HG02610 (cell line): ENCODE measurements around the gene PDE11A.

ENCODE experiments used
- ATAC-seq: cut with Tn5 transposase; IDR thresholded peaks from one replicate; pipeline ENCODE4 v1.9.1; 2021; ENCODE audit warnings: mild to moderate bottlenecking, moderate library complexity; ENCODE audit not compliant: unreplicated experiment

The PDE11A gene

GRCh38 chr2:177604271-177605065 lies 468.1 kb downstream of the PDE11A start:
- no peak for ATAC-seq

DNA sequence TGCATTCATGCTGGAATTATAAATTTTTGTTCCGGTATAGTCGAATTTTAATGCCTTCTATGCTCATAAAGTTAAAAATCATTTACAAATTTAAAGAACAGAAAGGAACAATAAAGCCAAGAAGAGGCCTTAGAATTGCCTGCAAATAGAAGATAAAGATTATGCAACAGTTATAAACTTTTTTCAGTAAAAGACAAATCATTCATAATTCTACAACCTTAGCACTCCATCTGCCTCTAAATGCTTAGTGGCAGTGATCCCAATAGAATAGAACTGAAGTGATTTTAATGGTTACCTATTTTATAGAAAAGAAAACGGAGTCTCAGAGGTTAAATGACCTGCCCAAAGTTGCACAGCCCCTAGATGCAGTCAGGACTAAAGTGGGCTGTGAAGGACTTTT lies 468.8 kb downstream of the PDE11A start:
- ATAC-seq: no peak

GRCh38 chr2:177603181-177603580 lies 469.4 kb downstream of the PDE11A start:
- no peak for ATAC-seq

DNA sequence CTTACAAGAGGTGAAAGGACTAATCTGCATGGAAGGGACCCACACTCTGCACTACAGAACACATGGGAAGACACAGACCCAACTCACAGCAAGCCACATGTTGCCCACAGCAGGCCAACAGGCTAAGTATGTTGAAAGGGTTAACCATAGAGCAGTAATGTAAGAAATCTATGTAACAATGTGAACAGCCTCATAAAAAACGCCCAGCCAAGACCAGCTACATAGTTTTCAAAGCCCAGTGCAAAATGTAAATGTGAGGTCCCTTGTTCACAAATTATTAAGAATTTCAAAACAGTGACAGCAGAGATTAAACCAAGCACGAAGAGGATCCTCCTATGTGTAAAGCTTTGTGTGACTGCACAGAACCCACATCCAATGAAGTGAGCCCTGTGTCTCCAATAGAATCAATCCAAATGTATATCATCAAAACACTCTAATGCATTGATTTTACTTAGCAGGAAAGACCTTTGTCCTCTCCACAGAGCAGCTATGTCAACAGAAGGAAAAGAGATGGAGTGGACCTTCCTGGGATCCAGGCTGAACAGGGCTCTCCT lies 469.9 kb downstream of the PDE11A start:
- no peak for ATAC-seq

DNA sequence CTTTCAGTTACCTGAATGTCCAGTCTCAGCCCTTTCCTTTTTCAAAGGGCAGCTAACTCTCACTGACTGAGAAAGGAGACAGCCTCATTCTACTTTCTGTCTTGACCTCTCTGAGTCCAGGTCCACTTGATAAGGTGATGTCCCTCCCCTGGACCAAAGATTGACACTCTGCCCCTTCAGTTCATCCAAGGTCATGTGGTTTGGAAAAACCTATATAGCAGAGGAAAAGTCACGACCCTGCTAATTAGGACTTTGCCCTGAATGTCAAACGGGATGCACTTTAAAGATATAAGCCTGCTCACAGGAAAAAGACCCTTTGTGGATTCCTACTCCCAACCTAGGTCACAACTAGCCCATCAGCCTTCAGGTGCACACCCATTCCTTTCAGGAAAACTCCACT lies 471.7 kb downstream of the PDE11A start:
- no peak for ATAC-seq

DNA sequence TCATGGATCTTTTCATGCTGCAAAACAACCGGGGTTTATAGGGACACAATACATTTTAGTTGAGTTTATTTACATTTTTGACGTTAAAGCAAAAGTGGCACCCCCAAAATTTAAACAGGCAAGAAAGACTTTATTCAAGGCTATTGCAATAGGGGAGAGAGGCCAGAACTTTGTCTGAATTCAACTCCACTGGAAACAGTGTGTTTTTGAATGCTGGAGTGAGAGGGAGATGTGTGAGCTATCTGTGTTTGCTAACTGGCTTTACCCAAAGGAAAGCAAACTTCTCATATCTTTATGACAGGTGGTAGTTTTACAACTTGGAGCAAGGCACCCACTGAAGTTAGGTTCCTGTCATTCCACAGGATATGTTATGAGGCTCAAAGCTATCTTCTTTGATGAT lies 472.6 kb downstream of the PDE11A start:
- ATAC-seq: no peak

- ATAC-seq: no peak
These were observed 473.4 kb downstream of the PDE11A start for GRCh38 chr2:177599139-177599688.

DNA sequence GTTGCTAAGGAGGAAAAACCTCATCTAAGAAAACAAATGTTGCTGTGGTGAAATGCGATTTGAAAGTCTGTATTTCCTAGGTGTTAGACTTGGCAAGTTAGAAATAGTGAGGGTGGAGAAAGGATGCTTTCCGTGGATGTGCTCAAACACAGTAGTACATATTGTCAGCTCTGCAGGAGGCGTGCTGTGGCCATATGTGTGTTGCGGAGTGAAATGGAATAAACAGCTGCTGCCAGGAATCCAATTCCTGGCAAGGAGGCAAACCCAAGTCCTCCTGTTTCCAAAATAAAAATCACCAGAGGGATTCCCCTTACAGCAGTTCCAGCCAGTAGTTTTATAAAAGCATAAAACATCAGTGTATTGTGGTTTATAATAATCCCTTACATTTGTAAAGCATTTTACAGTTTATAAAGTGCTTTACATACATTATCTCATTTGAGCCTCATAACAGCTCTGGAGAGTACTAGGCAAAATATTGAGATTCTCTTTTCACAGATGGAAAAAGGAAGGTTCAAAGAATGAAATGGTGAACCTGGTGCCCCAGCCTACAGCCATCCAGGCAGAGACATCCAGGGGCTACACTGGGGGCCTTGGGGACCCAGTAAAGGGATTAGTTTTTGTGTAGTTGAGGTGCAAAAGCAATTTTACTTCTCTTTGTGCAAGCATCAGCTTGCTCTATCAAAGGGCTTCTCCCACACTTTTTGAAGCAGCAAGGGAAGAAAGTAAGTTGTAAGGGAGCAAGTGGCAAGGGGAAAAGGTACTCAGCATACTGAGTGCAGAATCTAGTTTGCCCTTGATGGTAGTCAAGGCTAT lies 474.0 kb downstream of the PDE11A start:
- no peak for ATAC-seq

DNA sequence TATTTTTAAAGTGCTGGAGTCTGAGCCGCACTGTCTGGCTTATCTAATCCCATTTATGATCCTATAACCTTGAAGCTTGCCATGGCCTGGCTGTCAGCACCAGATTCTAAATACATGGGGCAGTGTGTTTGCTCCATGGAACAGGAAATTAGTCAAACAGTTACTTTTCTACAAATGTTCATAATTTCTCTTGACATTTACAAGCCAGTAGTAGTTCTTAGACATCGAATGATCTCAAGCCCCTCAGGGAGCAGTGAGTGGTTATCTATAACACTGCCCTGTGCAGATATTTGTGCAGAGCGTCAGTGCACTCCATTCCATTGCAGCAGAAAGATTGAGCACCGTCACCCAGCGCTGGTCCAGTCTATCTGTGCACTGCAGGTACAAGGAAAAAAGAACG lies 474.8 kb downstream of the PDE11A start:
- ATAC-seq: no peak

GRCh38 chr2:177596866-177597265 lies 475.7 kb downstream of the PDE11A start:
- ATAC-seq: no peak

DNA sequence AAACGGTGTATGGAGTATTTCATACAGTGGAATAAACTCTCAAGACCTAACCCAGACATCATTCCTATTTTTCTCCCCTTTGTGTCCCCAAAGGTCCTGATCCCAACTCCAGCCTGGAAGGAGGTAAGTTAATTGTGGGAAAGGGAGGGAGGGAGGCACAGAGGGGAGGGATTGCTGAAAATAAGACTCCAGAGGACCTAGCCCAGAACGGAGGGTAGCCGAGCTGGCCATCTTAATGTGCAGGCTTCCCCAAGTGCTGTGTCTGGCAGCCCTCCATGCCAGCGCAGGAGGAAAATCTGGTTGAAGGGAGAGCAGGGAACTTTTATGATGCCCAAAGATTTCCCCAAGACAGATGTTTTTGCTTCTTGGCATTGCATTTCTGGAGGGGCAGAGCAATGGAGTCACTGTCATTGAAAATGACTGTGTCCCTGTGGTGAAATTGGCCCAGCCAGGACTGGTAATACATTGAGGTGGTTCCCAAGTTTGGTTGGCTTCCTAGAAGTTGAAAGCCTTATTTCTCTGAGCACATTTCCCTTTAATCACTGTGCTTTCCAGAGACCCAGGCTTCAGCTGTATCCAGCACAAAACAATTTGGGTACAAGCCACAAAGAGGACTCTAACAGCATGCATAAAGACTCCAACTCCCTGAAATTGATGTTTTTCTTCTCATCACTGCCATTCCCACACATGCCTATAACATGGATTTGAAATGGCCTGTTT lies 477.3 kb downstream of the PDE11A start:
- no peak for ATAC-seq

- no peak for ATAC-seq
These were observed 479.2 kb downstream of the PDE11A start for GRCh38 chr2:177593402-177593801.

DNA sequence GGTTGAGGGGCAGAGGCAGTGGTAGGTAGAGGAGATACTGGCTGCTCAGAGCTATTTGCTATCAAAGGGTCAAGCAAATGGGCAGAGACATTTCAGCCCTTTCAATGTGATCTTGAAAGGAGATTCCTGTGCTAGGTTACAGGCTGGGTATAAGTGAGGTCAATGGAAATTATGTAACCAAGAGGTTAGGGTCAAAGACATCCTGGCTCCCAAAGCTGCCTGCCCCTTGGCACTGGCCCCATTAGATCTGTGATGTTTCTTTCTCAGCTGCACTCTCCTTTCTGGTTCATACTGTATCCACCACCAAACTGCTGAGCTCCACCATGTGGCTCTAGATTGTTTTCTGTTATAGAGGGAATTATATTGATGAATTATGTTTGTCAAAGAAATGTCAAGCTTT lies 479.6 kb downstream of the PDE11A start:
- no peak for ATAC-seq

GRCh38 chr2:177592397-177592796 lies 480.2 kb downstream of the PDE11A start:
- no peak for ATAC-seq

DNA sequence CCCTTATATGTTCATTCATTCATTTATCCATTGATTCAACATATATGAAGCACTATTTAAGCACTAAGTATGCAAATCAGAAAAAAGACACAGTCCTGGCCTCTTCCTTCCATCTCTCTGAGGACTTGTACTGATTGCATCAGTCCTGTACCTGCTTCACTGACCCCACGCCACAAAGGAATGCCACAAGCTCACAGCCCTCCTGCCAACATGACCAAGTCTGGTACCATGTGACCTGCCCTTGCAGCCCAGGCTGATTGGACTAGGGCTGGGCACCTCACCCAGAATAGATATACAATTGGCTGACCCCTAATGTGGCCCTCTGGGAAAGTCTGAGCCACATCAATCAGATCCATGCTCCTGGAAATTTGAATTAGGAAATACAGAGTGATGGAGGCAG lies 483.4 kb downstream of the PDE11A start:
- ATAC-seq: no peak

DNA sequence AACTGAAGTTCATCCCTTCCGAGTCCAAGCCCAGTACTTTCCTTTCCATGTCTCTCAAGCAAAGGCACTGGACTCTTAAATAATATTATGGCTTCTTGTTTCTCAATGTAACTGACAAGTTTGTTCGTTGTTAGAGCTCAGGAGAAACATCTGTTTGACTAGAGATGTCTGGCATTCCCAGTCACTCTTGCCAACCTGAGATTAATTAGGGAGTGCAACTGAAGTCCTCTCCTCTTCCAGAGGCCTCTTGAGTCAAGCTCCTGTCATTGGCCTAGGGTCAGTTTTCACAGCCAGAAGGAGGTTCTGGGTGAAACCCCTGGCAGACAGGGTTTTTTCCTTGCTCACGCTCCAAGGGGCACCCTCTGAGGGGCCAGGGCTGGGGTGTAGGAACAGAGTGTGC lies 483.9 kb downstream of the PDE11A start:
- ATAC-seq: no peak

- no peak for ATAC-seq
These were observed 485.2 kb downstream of the PDE11A start for GRCh38 chr2:177587371-177587770.

GRCh38 chr2:177586154-177586553 lies 486.4 kb downstream of the PDE11A start:
- no peak for ATAC-seq

DNA sequence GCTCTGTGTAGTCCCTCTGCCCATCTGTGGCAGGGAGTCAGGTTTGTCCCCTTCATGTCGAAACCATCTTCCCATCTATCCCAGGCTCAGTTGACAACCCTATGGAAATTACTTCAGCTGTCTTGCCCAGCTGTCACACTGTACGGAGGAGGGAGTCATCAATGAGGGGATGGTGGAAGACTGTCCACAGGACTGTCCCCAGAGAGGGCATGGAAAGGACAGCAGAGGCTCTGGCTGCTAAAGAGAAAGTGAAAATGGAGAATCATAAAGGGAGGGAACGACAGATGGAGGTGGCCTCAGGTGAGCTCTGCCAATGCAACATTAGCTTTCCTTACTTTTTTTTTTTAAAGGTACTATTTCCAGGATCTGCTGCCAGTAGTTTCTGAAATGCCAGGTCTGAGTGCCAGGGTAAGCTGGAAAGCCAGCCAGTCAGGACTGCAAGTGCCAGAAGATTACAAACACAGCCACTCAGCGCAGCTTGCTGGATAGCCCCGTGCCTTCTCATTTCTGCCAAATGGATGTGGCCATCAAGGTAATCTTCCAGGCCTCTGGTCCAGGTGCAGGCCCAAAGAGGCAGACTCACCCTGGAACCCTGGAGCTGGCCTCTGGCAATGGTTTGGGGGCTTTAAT lies 487.2 kb downstream of the PDE11A start:
- ATAC-seq: no peak

DNA sequence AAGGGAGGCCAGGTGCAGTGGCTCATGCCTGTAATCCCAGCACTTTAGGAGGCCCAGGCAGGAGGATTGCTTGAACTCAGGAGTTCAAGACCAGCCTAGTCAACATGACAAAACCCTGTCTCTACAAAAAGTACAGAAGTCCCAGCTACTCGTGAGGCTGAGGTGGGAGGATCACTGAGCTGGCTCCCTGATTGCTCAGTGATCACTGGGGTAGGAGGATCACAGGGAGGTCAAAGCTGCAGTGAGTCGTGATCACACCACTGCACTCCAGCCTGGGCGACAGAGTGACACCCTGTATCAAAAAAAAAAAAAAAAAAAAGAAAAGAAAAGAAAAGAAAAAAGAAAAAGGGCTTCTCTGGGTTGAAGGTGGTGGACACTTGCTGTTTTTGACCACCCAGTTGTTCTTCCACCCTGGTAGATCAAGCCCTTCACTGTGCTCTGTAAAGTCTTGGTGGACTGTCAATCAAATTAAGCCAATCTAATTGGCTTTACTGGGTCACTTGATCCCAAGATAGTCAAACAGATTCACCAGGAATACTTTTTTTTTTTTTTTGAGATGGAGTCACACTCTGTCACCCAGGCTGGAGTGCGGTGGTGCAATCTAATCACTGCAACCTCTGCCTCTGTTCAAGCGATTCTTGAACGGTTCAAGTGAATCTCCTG lies 488.4 kb downstream of the PDE11A start:
- ATAC-seq: no peak
